H7 (cell line): ENCODE data around the gene HDAC4. TPM values are rescaled to one million over a fixed set of nuclear protein-coding genes. Genes with fewer than 3 reads are reported as not detected.

Source experiments
- DNase-seq: peaks from one replicate; pipeline ENCODE4 v3.0.0; 2012
- H3K27me3 ChIP-seq: 2 replicates; pipeline ENCODE4 v1.6.0; 2011; ENCODE audit warnings: mild to moderate bottlenecking, low read length; ENCODE audit not compliant: control insufficient read depth, insufficient read depth
- H3K36me3 ChIP-seq: replicated peaks from 2 replicates; pipeline ENCODE4 v1.5.1; 2011; ENCODE audit warnings: low read length; ENCODE audit not compliant: control insufficient read depth, insufficient read depth
- H3K4me3 ChIP-seq: 2 replicates; pipeline ENCODE4 v1.5.1; 2011; ENCODE audit warnings: low read depth, mild to moderate bottlenecking, control low read depth, low read length, moderate library complexity; ENCODE audit not compliant: insufficient read depth
- total RNA-seq: library from RNA; depleted of rRNA; stranded (reverse); fragments of >200 nt; shearing (Covaris generic); gene quantifications from 2 replicates; pipeline ENCODE4 v1.2.3, GENCODE V29; 2014

Gene HDAC4
- total RNA-seq, 1 experiment from 2014 or later = 18.1 TPM

- Histone ChIP-seq H3K27me3 (no peaks in the 10 kb centered on the region), H3K4me3 (no peak overlapping the region), H3K36me3 (no peaks in the 10 kb centered on the region)
- DNase-seq = no peak
These were observed 140.1 kb downstream of the HDAC4 start for GRCh38 chr2:239260546-239261327.

- no peak overlapping the region for H3K4me3 ChIP-seq
- H3K36me3 ChIP-seq = no peaks in the 10 kb centered on the region
- DNase-seq = no peak
- H3K27me3 ChIP-seq = no peaks in the 10 kb centered on the region
These were observed 141.1 kb downstream of the HDAC4 start for GRCh38 chr2:239259603-239260298.

- Histone ChIP-seq H3K4me3 (no peak overlapping the region), H3K27me3 (no peaks in the 10 kb centered on the region), H3K36me3 (no peaks in the 10 kb centered on the region)
- no peak for DNase-seq
These were observed 141.6 kb downstream of the HDAC4 start for GRCh38 chr2:239259173-239259572.

GRCh38 chr2:239258248-239258647 is 142.6 kb downstream of the HDAC4 start:
- H3K36me3 ChIP-seq = no peaks in the 10 kb centered on the region
- no peak for DNase-seq
- no peak overlapping the region for H3K4me3 ChIP-seq
- H3K27me3 ChIP-seq = no peaks in the 10 kb centered on the region

GRCh38 chr2:239257511-239257937 is 143.3 kb downstream of the HDAC4 start:
- H3K4me3 ChIP-seq = no peak overlapping the region
- no peaks in the 10 kb centered on the region for H3K27me3 ChIP-seq
- DNase-seq = no peak
- H3K36me3 ChIP-seq = no peaks in the 10 kb centered on the region

- DNase-seq = no peak
- Histone ChIP-seq H3K27me3 (no peaks in the 10 kb centered on the region), H3K36me3 (no peaks in the 10 kb centered on the region), H3K4me3 (no peak overlapping the region)
These were observed 144.5 kb downstream of the HDAC4 start for GRCh38 chr2:239256350-239256743.

- no peak for DNase-seq
- Histone ChIP-seq H3K4me3 (no peak overlapping the region), H3K36me3 (no peaks in the 10 kb centered on the region), H3K27me3 (no peaks in the 10 kb centered on the region)
These were observed 145.0 kb downstream of the HDAC4 start for GRCh38 chr2:239255628-239256349.

- Histone ChIP-seq H3K27me3 (no peaks in the 10 kb centered on the region), H3K4me3 (no peak overlapping the region), H3K36me3 (no peaks in the 10 kb centered on the region)
- no peak for DNase-seq
These were observed 145.6 kb downstream of the HDAC4 start for GRCh38 chr2:239255218-239255617.

GRCh38 chr2:239253701-239254436 is 147.0 kb downstream of the HDAC4 start:
- no peaks in the 10 kb centered on the region for H3K36me3 ChIP-seq
- no peaks in the 10 kb centered on the region for H3K27me3 ChIP-seq
- no peak overlapping the region for H3K4me3 ChIP-seq
- DNase-seq = no peak

- H3K4me3 ChIP-seq = no peak overlapping the region
- H3K27me3 ChIP-seq = no peaks in the 10 kb centered on the region
- DNase-seq = no peak
- H3K36me3 ChIP-seq = no peaks in the 10 kb centered on the region
These were observed 147.6 kb downstream of the HDAC4 start for GRCh38 chr2:239253264-239253663.

- Histone ChIP-seq H3K36me3 (no peaks in the 10 kb centered on the region), H3K27me3 (no peaks in the 10 kb centered on the region), H3K4me3 (no peak overlapping the region)
- no peak for DNase-seq
These were observed 148.0 kb downstream of the HDAC4 start for GRCh38 chr2:239252801-239253200.

GRCh38 chr2:239252393-239252792 is 148.4 kb downstream of the HDAC4 start:
- no peaks in the 10 kb centered on the region for H3K36me3 ChIP-seq
- no peak overlapping the region for H3K4me3 ChIP-seq
- H3K27me3 ChIP-seq = no peaks in the 10 kb centered on the region
- DNase-seq = no peak

GRCh38 chr2:239251971-239252370 is 148.8 kb downstream of the HDAC4 start:
- Histone ChIP-seq H3K27me3 (no peaks in the 10 kb centered on the region), H3K36me3 (no peaks in the 10 kb centered on the region), H3K4me3 (no peak overlapping the region)
- DNase-seq = no peak
